Iris pigment epithelial cell (primary cell): Measurements from ENCODE around the gene MYO1D.

Experiments used
- DNase-seq: peaks from one replicate; pipeline ENCODE4 v3.0.0-alpha.2; 2011; ENCODE audit warnings: low read depth

Gene MYO1D

GRCh38 chr17:32504166-32504990, 372.5 kb downstream of the MYO1D start:
- no peak for DNase-seq

- peak; percentile 27 for DNase-seq
These were observed 373.4 kb downstream of the MYO1D start for GRCh38 chr17:32503251-32504165.

- DNase-seq, result no peak
These were observed 374.2 kb downstream of the MYO1D start for GRCh38 chr17:32502710-32503109.

- DNase-seq, result no peak
These were observed 374.9 kb downstream of the MYO1D start for GRCh38 chr17:32502013-32502412.

- DNase-seq, result no peak
These were observed 378.5 kb downstream of the MYO1D start for GRCh38 chr17:32498391-32498790.

GRCh38 chr17:32497431-32498205, 379.3 kb downstream of the MYO1D start:
- peak; percentile 29 for DNase-seq

- DNase-seq, result peak; percentile 67
These were observed 380.4 kb downstream of the MYO1D start for GRCh38 chr17:32496395-32497073.

- peak; percentile 36 for DNase-seq
These were observed 381.3 kb downstream of the MYO1D start for GRCh38 chr17:32495359-32496231.

GRCh38 chr17:32494621-32495358, 382.1 kb downstream of the MYO1D start:
- no peak for DNase-seq

- no peak for DNase-seq
These were observed 382.9 kb downstream of the MYO1D start for GRCh38 chr17:32493976-32494513.

GRCh38 chr17:32493571-32493970, 383.4 kb downstream of the MYO1D start:
- no peak for DNase-seq

GRCh38 chr17:32492648-32493289, 384.2 kb downstream of the MYO1D start:
- DNase-seq, result no peak

- DNase-seq, result no peak
These were observed 384.7 kb downstream of the MYO1D start for GRCh38 chr17:32492264-32492589.

- peak; percentile 17 for DNase-seq
These were observed 385.3 kb downstream of the MYO1D start for GRCh38 chr17:32491371-32492263.

GRCh38 chr17:32490101-32490482, 386.8 kb downstream of the MYO1D start:
- DNase-seq, result no peak

- no peak for DNase-seq
These were observed 387.4 kb downstream of the MYO1D start for GRCh38 chr17:32489320-32490100.

GRCh38 chr17:32488604-32489180, 388.2 kb downstream of the MYO1D start:
- no peak for DNase-seq
